Lung (tissue), 12 donors: ENCODE data around the gene GMIP. TPM values are rescaled to one million over a fixed set of nuclear protein-coding genes. Genes with fewer than 3 reads are reported as not detected.

Experiments
- ATAC-seq: fragments of 200-7000 bp; cut with Tn5 transposase; one replicate; pipeline ENCODE4 v1.9.1; 2020; ENCODE audit warnings: moderate number of reproducible peaks; ENCODE audit not compliant: insufficient read depth, low FRiP score
- DNase-seq, 3 donors: peaks; one replicate each; pipeline ENCODE4 v3.0.0-alpha.2; 2013 to 2017
- H3K27ac ChIP-seq, 2 donors: one replicate each; pipeline ENCODE4 v1.5.1; 2013; ENCODE audit warnings: mild to moderate bottlenecking in 2 of 2, moderate library complexity in 2 of 2, control low read depth in 1 of 2, inconsistent platforms in 1 of 2, low read depth in 1 of 2, low read length in 1 of 2
- H3K27me3 ChIP-seq, 3 donors: one replicate each; pipeline ENCODE4 v1.5.1; 2013; ENCODE audit warnings: low read length in 2 of 3; ENCODE audit not compliant: control insufficient read depth in 3 of 3, insufficient read depth in 3 of 3
- H3K36me3 ChIP-seq, 4 donors: one replicate each; pipeline ENCODE4 v1.5.1; 2013; ENCODE audit warnings: low read length in 4 of 4, mild to moderate bottlenecking in 1 of 4, moderate library complexity in 1 of 4; ENCODE audit not compliant: control insufficient read depth in 4 of 4, insufficient read depth in 4 of 4
- H3K4me1 ChIP-seq, 5 donors: one replicate each; pipeline ENCODE4 v1.5.1; 2013; ENCODE audit warnings: low read length in 5 of 5, mild to moderate bottlenecking in 2 of 5, moderate library complexity in 1 of 5; ENCODE audit not compliant: control insufficient read depth in 5 of 5, insufficient read depth in 5 of 5
- H3K4me3 ChIP-seq: one replicate; pipeline ENCODE4 v1.5.1; 2013; ENCODE audit warnings: mild to moderate bottlenecking, control low read depth, moderate library complexity
- H3K9ac ChIP-seq, 2 donors: one replicate each; pipeline ENCODE4 v1.5.1; 2013; ENCODE audit warnings: low read length in 2 of 2, control low read depth in 1 of 2; ENCODE audit not compliant: insufficient read depth in 1 of 2
- H3K9me3 ChIP-seq, 4 donors: one replicate each; pipeline ENCODE4 v1.5.1; 2013; ENCODE audit warnings: low read length in 3 of 4, mild to moderate bottlenecking in 1 of 4, moderate library complexity in 1 of 4; ENCODE audit not compliant: control insufficient read depth in 4 of 4, insufficient read depth in 3 of 4
- CTCF ChIP-seq: IDR thresholded peaks from 2 replicates; pipeline ENCODE4 v1.5.1; 2012; ENCODE audit warnings: mild to moderate bottlenecking; ENCODE audit errors: control extremely low read depth, extremely low read depth
- WGBS, 2 donors: extraction: QIAGEN DNeasy Blood & Tissue Kit; methylation state at CpG; one replicate each; pipeline ENCODE4 v1.1.7; 2013; 5-methylcytosine and 5-hydroxymethylcytosine counted together
- polyA plus RNA-seq, 2 donors: library from polyadenylated mRNA; stranded (reverse); fragments of 200-250 nt; gene quantifications; one replicate each; pipeline ENCODE4 v1.2.1, GENCODE V29; 2013
- total RNA-seq, 2 donors: library from RNA; depleted of rRNA in 1 of 2; stranded (reverse); fragments of >200 nt in 1 of 2; gene quantifications; one replicate each; pipeline ENCODE4 v1.2.1, GENCODE V29; 2014 to 2021
- donor health status: control.
- donor health status: control.
- donor health status: Bipolar disorder and iron deficiency.
- donor health status: healthy.
- donor health status: DM: yes; HTN: yes; CAD: no.

The GMIP gene
- total and polyA plus RNA-seq, 4 donors = 13.1 to 54.1 (median 31.6) TPM

GRCh38 chr19:19662871-19663255 lies 19.4 kb upstream of the GMIP start:
- peaks cover 11 to 24% (median 20%) of the 10 kb centered on the region in 4 donors for H3K36me3 ChIP-seq
- no peaks in the 10 kb centered on the region for H3K9me3 ChIP-seq
- no peaks in the 10 kb centered on the region for H3K27me3 ChIP-seq
- WGBS, 2 donors = 7 to 8% methylated on average over 17 of the region's 17 CpGs
- no peak for TF ChIP-seq CTCF
- H3K27ac ChIP-seq = peak overlapping the region; percentile 86 to 99
- H3K4me1 ChIP-seq = peaks cover 0 to 13% (median 10%) of the 10 kb centered on the region in 5 donors
- peak in 1 of 3 donors; percentile 10 for DNase-seq
- no peak for ATAC-seq
- H3K9ac ChIP-seq = peak overlapping the region; percentile 50 to 75
- H3K4me3 ChIP-seq = peak overlapping the region; percentile 100

GRCh38 chr19:19662344-19662743 lies 18.9 kb upstream of the GMIP start:
- no peak for DNase-seq

GRCh38 chr19:19661675-19662251 lies 18.3 kb upstream of the GMIP start:
- WGBS, 2 donors = 74 to 79% methylated on average over 18 of the region's 18 CpGs
- peaks cover 11 to 32% (median 22%) of the 10 kb centered on the region in 4 donors for H3K36me3 ChIP-seq
- H3K27me3 ChIP-seq = no peaks in the 10 kb centered on the region
- peaks cover 0 to 13% (median 10%) of the 10 kb centered on the region in 5 donors for H3K4me1 ChIP-seq
- no peak overlapping the region for H3K9ac ChIP-seq
- H3K27ac ChIP-seq = no peak overlapping the region
- DNase-seq (no peak), ATAC-seq (no peak)
- no peak for TF ChIP-seq CTCF
- H3K9me3 ChIP-seq = no peaks in the 10 kb centered on the region
- H3K4me3 ChIP-seq = no peak overlapping the region

More at GRCh38 chr19:19662344-19662743, 18.9 kb upstream of the GMIP start:
- WGBS, 2 donors = 79 to 85% methylated on average over 8 of the region's 8 CpGs
- Histone ChIP-seq H3K36me3 (peaks cover 11 to 27% (median 20%) of the 10 kb centered on the region in 4 donors), H3K27ac (peak overlapping the region in 1 of 2 donors; percentile 12), H3K9me3 (no peaks in the 10 kb centered on the region), H3K4me1 (peaks cover 0 to 13% (median 10%) of the 10 kb centered on the region in 5 donors), H3K4me3 (no peak overlapping the region), H3K27me3 (no peaks in the 10 kb centered on the region), H3K9ac (peak overlapping the region; percentile 50 to 75)
- TF ChIP-seq CTCF = no peak
- no peak for ATAC-seq

- ATAC-seq = no peak
- Histone ChIP-seq H3K36me3 (peaks cover 11 to 38% (median 25%) of the 10 kb centered on the region in 4 donors), H3K4me3 (no peak overlapping the region), H3K27me3 (no peaks in the 10 kb centered on the region), H3K9ac (no peak overlapping the region), H3K9me3 (no peaks in the 10 kb centered on the region), H3K27ac (no peak overlapping the region), H3K4me1 (peaks cover 0 to 13% (median 10%) of the 10 kb centered on the region in 5 donors)
- TF ChIP-seq CTCF = no peak
- 89 to 91% methylated on average over 10 of the region's 10 CpGs for WGBS, 2 donors
- no peak for DNase-seq
Observed at GRCh38 chr19:19661141-19661674, 17.8 kb upstream of the GMIP start.
